GM10248 (cell line): ENCODE data around the gene COPG1.

Experiments used
- CTCF ChIA-PET: fragments of 300-600 bp; sonication (Branson Sonifier 250); formaldehyde crosslinking; extraction: SDS; loops from one replicate; lab custom pipeline; 2021; ENCODE audit warnings: antibody characterized with exemption; lab: Yijun Ruan, JAX
- POLR2A ChIA-PET: fragments of 350-650 bp; sonication (Branson Sonifier 250); formaldehyde crosslinking; extraction: SDS; loops from one replicate; lab custom pipeline; 2020; ENCODE audit warnings: antibody characterized with exemption; lab: Yijun Ruan, JAX
- DNase-seq: peaks from one replicate; pipeline ENCODE4 v3.0.0; 2012; ENCODE audit errors: extremely low spot score
- CTCF ChIP-seq: IDR thresholded peaks from 2 replicates; pipeline ENCODE4 v1.5.1; 2012; ENCODE audit warnings: mild to moderate bottlenecking, low read depth; ENCODE audit errors: extremely low read depth, missing control alignments, control extremely low read depth

COPG1 gene, protein sequence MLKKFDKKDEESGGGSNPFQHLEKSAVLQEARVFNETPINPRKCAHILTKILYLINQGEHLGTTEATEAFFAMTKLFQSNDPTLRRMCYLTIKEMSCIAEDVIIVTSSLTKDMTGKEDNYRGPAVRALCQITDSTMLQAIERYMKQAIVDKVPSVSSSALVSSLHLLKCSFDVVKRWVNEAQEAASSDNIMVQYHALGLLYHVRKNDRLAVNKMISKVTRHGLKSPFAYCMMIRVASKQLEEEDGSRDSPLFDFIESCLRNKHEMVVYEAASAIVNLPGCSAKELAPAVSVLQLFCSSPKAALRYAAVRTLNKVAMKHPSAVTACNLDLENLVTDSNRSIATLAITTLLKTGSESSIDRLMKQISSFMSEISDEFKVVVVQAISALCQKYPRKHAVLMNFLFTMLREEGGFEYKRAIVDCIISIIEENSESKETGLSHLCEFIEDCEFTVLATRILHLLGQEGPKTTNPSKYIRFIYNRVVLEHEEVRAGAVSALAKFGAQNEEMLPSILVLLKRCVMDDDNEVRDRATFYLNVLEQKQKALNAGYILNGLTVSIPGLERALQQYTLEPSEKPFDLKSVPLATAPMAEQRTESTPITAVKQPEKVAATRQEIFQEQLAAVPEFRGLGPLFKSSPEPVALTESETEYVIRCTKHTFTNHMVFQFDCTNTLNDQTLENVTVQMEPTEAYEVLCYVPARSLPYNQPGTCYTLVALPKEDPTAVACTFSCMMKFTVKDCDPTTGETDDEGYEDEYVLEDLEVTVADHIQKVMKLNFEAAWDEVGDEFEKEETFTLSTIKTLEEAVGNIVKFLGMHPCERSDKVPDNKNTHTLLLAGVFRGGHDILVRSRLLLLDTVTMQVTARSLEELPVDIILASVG

GRCh38 chr3:129249284-129250065 is at the start of gene COPG1:
COPG1 (plus strand) TSS chr3:129249606; CDS start chr3:129249710, 104 bp downstream.
- ChIA-PET POLR2A (interaction anchor here (0.6 to 1.9 kb wide), 3 partner anchors 59 to 95 kb away, joined by 5 to 8 read pairs (median 6); a partner anchor contains a TSS), CTCF (interaction anchor here (0.7 to 9.0 kb wide), 8 partner anchors 12 to 279 kb away, joined by 4 to 168 read pairs (median 6); partner anchors contain the start of gene RAB43)
- peak; percentile 97 for DNase-seq
- no peak for TF ChIP-seq CTCF

DNA sequence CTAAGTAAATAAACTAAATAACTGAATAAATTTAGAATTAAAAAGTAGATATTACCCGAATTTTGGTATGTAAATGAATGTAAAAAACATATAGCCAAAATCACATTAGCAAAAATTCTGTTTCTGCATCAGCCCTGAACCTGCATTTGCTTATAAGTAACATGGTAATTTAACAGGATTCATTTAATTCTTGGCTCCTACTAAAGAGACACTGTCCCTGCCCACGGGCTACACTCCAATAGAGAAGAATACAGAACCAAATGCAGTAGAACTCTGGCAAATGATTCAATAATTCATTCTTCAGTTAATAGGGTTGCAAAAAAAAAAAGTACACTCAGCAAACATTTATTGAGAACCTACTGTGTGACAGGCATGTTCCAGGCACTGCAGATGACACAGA is 44.9 kb upstream of the COPG1 start:
- no peak for DNase-seq
- POLR2A ChIA-PET = no interaction called here
- no peak for TF ChIP-seq CTCF
- CTCF ChIA-PET = interaction anchor here (1.1 to 2.6 kb wide), 4 partner anchors 11 to 234 kb away, joined by 3 to 8 read pairs (median 6); no protein-coding TSS in a partner anchor

DNA sequence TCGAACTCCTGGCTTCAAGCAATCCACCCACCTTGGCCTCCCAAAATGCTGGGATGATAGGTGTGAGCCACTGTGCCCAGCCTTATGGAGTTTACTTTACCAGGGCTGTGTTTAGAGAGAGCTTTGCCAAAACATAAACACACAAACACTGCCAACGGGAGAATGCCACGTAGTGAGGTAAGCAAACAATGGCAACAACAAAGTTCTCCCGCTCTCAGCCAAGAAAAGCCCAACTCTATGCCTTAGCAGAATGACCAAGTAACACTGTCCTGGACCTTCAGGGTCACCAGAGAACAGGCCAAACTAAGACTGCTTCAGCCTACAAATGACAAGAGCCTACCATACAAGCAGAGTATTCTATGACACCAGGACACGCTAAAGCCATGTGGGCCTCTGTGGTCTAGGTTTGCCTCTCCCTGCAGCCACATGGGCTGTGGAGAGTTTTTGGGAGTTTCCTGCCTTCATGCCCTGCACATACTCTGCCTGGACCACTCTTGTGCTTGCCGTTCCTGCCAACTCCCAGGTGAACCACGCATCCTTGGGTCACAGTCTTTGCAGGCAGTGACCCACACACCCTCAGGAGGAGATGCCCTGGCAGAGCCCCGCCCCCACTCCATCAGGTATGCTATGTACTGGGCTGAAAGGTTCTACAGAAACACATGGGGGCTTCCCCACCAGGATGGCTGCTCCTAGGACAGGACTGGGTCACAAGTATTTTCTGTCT is 44.1 kb upstream of the COPG1 start:
- TF ChIP-seq CTCF = no peak
- CTCF ChIA-PET = interaction anchor here (1.2 to 2.6 kb wide), 3 partner anchors 40 to 235 kb away, joined by 4 to 8 read pairs (median 7); no protein-coding TSS in a partner anchor
- no peak for DNase-seq
- POLR2A ChIA-PET = no interaction called here

- no peak for DNase-seq
- POLR2A ChIA-PET = no interaction called here
- CTCF ChIA-PET = interaction anchor here (1.1 to 1.4 kb wide), 2 partner anchors 22 to 46 kb away, joined by 3 read pairs; no protein-coding TSS in a partner anchor
- no peak for TF ChIP-seq CTCF
Observed at GRCh38 chr3:129207479-129207878, 41.9 kb upstream of the COPG1 start.

- DNase-seq = no peak
- CTCF ChIA-PET = interaction anchor here (1.0 kb wide), 1 partner anchor 10 kb away, joined by 3 read pairs; no protein-coding TSS in a partner anchor
- no peak for TF ChIP-seq CTCF
- POLR2A ChIA-PET = no interaction called here
Observed at GRCh38 chr3:129211345-129211744, 38.1 kb upstream of the COPG1 start.
